ENCODE data around the gene RASA3.

GRCh38 chr13:113962386-113962785, 170.0 kb downstream of the RASA3 start:
- TF ChIP-seq, protein P1, sequence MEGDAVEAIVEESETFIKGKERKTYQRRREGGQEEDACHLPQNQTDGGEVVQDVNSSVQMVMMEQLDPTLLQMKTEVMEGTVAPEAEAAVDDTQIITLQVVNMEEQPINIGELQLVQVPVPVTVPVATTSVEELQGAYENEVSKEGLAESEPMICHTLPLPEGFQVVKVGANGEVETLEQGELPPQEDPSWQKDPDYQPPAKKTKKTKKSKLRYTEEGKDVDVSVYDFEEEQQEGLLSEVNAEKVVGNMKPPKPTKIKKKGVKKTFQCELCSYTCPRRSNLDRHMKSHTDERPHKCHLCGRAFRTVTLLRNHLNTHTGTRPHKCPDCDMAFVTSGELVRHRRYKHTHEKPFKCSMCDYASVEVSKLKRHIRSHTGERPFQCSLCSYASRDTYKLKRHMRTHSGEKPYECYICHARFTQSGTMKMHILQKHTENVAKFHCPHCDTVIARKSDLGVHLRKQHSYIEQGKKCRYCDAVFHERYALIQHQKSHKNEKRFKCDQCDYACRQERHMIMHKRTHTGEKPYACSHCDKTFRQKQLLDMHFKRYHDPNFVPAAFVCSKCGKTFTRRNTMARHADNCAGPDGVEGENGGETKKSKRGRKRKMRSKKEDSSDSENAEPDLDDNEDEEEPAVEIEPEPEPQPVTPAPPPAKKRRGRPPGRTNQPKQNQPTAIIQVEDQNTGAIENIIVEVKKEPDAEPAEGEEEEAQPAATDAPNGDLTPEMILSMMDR (IDR thresholded peaks at IDR 0.05), result no peak
- TF ChIP-seq POLR2A (IDR thresholded peaks at IDR 0.05), result no peak
